K562 (cell line): ENCODE results near the gene ERBB4. TPM values are rescaled to one million over a fixed set of nuclear protein-coding genes. Genes with fewer than 3 reads are reported as not detected.

Experiments
- ATAC-seq: fragments of 200-7000 bp; cut with Tn5 transposase; 3 replicates; pipeline ENCODE4 v1.9.1; 2020; ENCODE audit warnings: moderate library complexity
- BruUV-seq: library from RNA; stranded (reverse); fragments of 400-500 nt; replicated peaks from 2 replicates; lab custom pipeline; 2021; lab: Mats Ljungman, UMichigan
- CTCF ChIA-PET: fragments of 300-600 bp; formaldehyde crosslinking; extraction: SDS; loops from one replicate; lab custom pipeline; 2021; ENCODE audit warnings: low intra/inter-chr PET ratio; lab: Yijun Ruan, JAX
- POLR2A ChIA-PET: fragments of 300-600, 350-650 bp; sonication (Branson Sonifier 250); formaldehyde crosslinking; extraction: SDS; loops from one replicate; lab custom pipeline; 2021; ENCODE audit warnings: antibody characterized with exemption, inconsistent platforms; lab: Yijun Ruan, JAX
- DNase-seq, 4 experiments: peaks; one replicate each; pipeline versions ENCODE4 v3.0.0 to v3.0.0-alpha.2; 2011 to 2018; ENCODE audit warnings: low spot score in 3 of 4, mixed read lengths in 3 of 4; ENCODE audit errors: extremely low read depth in 1 of 4
- FAIRE-seq: peaks from 2 replicates; lab custom pipeline; 2011; peaks lifted over from hg19 to GRCh38; lab: Jason Lieb, UNC
- H2AFZ ChIP-seq: 2 replicates; pipeline ENCODE4 v1.6.0; 2011; ENCODE audit warnings: low read depth, low read length, control low read depth, inconsistent platforms
- H3K27ac ChIP-seq: fragments of 200-600 bp; 3 replicates; pipeline ENCODE4 v1.8.0; 2011; ENCODE audit warnings: low read depth, mild to moderate bottlenecking, control low read depth, inconsistent platforms, low read length, moderate library complexity, mixed read lengths; ENCODE audit errors: extremely low read depth
- H3K27me3 ChIP-seq, 2 experiments: fragments of 300-600 bp in 1 of 2; 2 replicates in 1 of 2; 3 replicates in 1 of 2; pipeline versions ENCODE4 v1.6.0 to v1.8.0; 2011; ENCODE audit warnings: inconsistent platforms in 2 of 2, low read length in 2 of 2, mild to moderate bottlenecking in 1 of 2, mixed read lengths in 1 of 2, moderate library complexity in 1 of 2; ENCODE audit not compliant: control insufficient read depth in 2 of 2, insufficient read depth in 2 of 2
- H3K36me3 ChIP-seq: fragments of 300-600 bp; 3 replicates; pipeline ENCODE4 v1.8.0; 2011; ENCODE audit warnings: mild to moderate bottlenecking, low read length, inconsistent platforms; ENCODE audit not compliant: control insufficient read depth, insufficient read depth
- H3K4me1 ChIP-seq, 2 experiments: fragments of 200-600 bp in 1 of 2; replicated peaks in 1 of 2; 2 replicates in 1 of 2; 3 replicates in 1 of 2; pipeline versions ENCODE4 v1.5.1 to v1.8.0; 2011; ENCODE audit warnings: inconsistent platforms in 2 of 2, low read length in 2 of 2, mild to moderate bottlenecking in 1 of 2, mixed read lengths in 1 of 2, moderate library complexity in 1 of 2; ENCODE audit not compliant: control insufficient read depth in 2 of 2, insufficient read depth in 2 of 2
- H3K4me2 ChIP-seq: 2 replicates; pipeline ENCODE4 v1.6.1; 2011; ENCODE audit warnings: low read length, control low read depth, inconsistent platforms, mixed read lengths; ENCODE audit not compliant: insufficient read depth
- H3K4me3 ChIP-seq: fragments of 200-600 bp; sonication (generic), shearing (Covaris generic); 2 replicates; pipeline ENCODE4 v1.5.1; 2016; ENCODE audit warnings: control low read depth, inconsistent platforms
- H3K79me2 ChIP-seq: fragments of 200-600 bp; 3 replicates; pipeline ENCODE4 v1.8.0; 2011; ENCODE audit warnings: low read length, inconsistent platforms; ENCODE audit not compliant: control insufficient read depth, insufficient read depth
- H3K9ac ChIP-seq, 2 experiments: 2 replicates each; pipeline versions ENCODE4 v1.6.0 to v1.6.1; 2011; ENCODE audit warnings: low read depth in 2 of 2, low read length in 2 of 2, control low read depth in 1 of 2, inconsistent platforms in 1 of 2, mild to moderate bottlenecking in 1 of 2, mixed read lengths in 1 of 2; ENCODE audit not compliant: insufficient read depth in 1 of 2
- H3K9me1 ChIP-seq: one replicate; pipeline ENCODE4 v1.6.0; 2011; ENCODE audit warnings: inconsistent platforms, mild to moderate bottlenecking, low read length, moderate library complexity; ENCODE audit not compliant: control insufficient read depth, insufficient read depth
- H3K9me3 ChIP-seq: replicated peaks from 2 replicates; pipeline ENCODE4 v1.5.1; 2011; ENCODE audit warnings: low read depth, low read length, inconsistent platforms; ENCODE audit not compliant: control insufficient read depth, insufficient read depth
- H4K20me1 ChIP-seq: replicated peaks from 2 replicates; pipeline ENCODE4 v1.6.1; 2011; ENCODE audit warnings: low read length, inconsistent platforms, mixed read lengths; ENCODE audit not compliant: control insufficient read depth, insufficient read depth
- ESRRB ChIP-seq: fragments of 250-450 bp; sonication (Bioruptor Pico); IDR thresholded peaks from 2 replicates; pipeline ENCODE4 v1.5.0; 2020; ENCODE audit warnings: mild to moderate bottlenecking, moderate library complexity, borderline replicate concordance
- FOXA3 ChIP-seq, 2 experiments: fragments of 450-650 bp in 1 of 2; sonication (generic) in 1 of 2; formaldehyde crosslinking; IDR thresholded peaks in 1 of 2; conservative IDR thresholded peaks in 1 of 2; 2 replicates each; pipeline versions ENCODE4 v1.4.0 to v1.8.0; 2020 to 2022; ENCODE audit warnings: mild to moderate bottlenecking in 2 of 2, missing genetic modification reagents in 1 of 2
- GABPB2 ChIP-seq: fragments of 250-450 bp; sonication (Bioruptor Pico); conservative IDR thresholded peaks from 2 replicates; pipeline ENCODE4 v1.5.1; 2021; ENCODE audit warnings: mild to moderate bottlenecking
- GATA2 ChIP-seq: sonication (generic); formaldehyde crosslinking; IDR thresholded peaks from 2 replicates; pipeline ENCODE4 v1.4.0; 2020; ENCODE audit warnings: mild to moderate bottlenecking, missing genetic modification reagents
- NCOA4 ChIP-seq: fragments of 450-650 bp; IDR thresholded peaks from 2 replicates; pipeline ENCODE4 v1.6.1; 2018; ENCODE audit warnings: mild to moderate bottlenecking; ENCODE audit not compliant: partially characterized antibody
- SMARCA4 ChIP-seq: fragments of 450-650 bp; IDR thresholded peaks from 2 replicates; pipeline ENCODE4 v1.6.1; 2016
- SREBF2 ChIP-seq: sonication (generic); formaldehyde crosslinking; IDR thresholded peaks from 2 replicates; pipeline ENCODE4 v1.4.0; 2020; ENCODE audit warnings: mild to moderate bottlenecking, missing genetic modification reagents
- TAF15 ChIP-seq: fragments of 200-400 bp; formaldehyde crosslinking; IDR thresholded peaks from 2 replicates; pipeline ENCODE4 v1.6.1; 2017; ENCODE audit warnings: mild to moderate bottlenecking, low read depth, low read length, moderate library complexity
- WGBS: fragments of 100-300 bp; shearing (Covaris generic); methylation state at CpG from one replicate; pipeline ENCODE4 v1.1.6; 2016; ENCODE audit warnings: low coverage, mixed read lengths; ENCODE audit not compliant: insufficient coverage; ENCODE audit errors: missing lambda C conversion rate; 5-methylcytosine and 5-hydroxymethylcytosine counted together
- in situ Hi-C: fragments of 300-500 bp; cut with MboI; formaldehyde crosslinking; loops from 4 replicates; pipeline ENCODE4 v1.15.0; 2018; ENCODE audit warnings: inconsistent platforms, mixed read lengths
- intact Hi-C: fragments of 100-400 bp; cut with micrococcal nuclease; formaldehyde crosslinking; loops from 2 replicates; pipeline ENCODE4 v1.14.2; 2022
- polyA plus RNA-seq, 8 experiments: library from polyadenylated mRNA; depleted of rRNA in 4 of 8; stranded (reverse) in 5 of 8; unstranded in 3 of 8; fragments of >200 nt; fragmentation: Nextera tagmentation in 2 of 8; fragmentation: Illumina TruSeq in 1 of 8; extraction: Ambion mirVana in 2 of 8; extraction: Trizol in 1 of 8; gene quantifications; 2 replicates each; pipeline versions ENCODE4 v1.2.1 to v1.2.3, GENCODE V29; 2011 to 2014; ENCODE audit warnings: inconsistent platforms in 1 of 8, missing spikeins in 1 of 8
- total RNA-seq, 7 experiments: library from RNA; depleted of rRNA in 6 of 7; stranded (reverse); fragments of >200 nt in 6 of 7; fragmentation: Illumina TruSeq in 2 of 7; extraction: Trizol in 2 of 7; gene quantifications; 2 replicates each; pipeline versions ENCODE4 v1.2.1 to v1.2.3, GENCODE V29; 2011 to 2021; ENCODE audit warnings: low replicate concordance in 1 of 7
- TF ChIP-seq, protein P1 (sequence below): sonication (generic); formaldehyde crosslinking; IDR thresholded peaks from 2 replicates; pipeline ENCODE4 v1.8.0; 2023; ENCODE audit warnings: mild to moderate bottlenecking, missing genetic modification reagents

ERBB4 gene
- total and polyA plus RNA-seq, 9 of the 15 experiments (the other 6 are each of a cell fraction or from before 2014, with no cell fraction given), result not detected

DNA sequence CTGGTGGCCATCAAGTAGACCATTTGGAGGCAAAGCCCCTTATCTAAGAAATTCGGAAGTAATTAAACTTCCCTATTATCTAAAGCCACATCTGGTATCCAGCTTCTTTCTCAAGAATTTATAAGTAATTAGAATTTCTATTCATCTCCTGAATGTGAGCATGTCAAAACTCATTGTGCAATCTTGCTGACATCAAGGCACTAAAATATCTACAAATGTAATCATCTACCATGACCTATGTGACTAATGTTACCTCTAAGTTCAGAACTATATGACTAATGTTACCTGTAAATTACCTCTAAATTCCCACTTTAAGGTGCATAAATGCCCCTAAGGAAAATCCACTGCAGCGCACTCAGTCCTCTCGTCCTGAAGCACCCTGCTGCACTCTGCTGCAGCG is 1209.2 kb downstream of the ERBB4 start:
- no peaks in the 10 kb centered on the region for H3K4me1 ChIP-seq
- TF ChIP-seq GABPB2 (no peak), GATA2 (CRISPR knock-in tag) (no peak), ESRRB (CRISPR knock-in tag) (no peak), NCOA4 (no peak), FOXA3 (CRISPR knock-in tag; conservative IDR thresholded peaks at IDR 0.05 in 1 of 2, IDR thresholded peaks at IDR 0.05 in 1 of 2) (no peak), SREBF2 (CRISPR knock-in tag) (no peak), TAF15 (no peak), SMARCA4 (no peak)
- TF ChIP-seq, protein P1, sequence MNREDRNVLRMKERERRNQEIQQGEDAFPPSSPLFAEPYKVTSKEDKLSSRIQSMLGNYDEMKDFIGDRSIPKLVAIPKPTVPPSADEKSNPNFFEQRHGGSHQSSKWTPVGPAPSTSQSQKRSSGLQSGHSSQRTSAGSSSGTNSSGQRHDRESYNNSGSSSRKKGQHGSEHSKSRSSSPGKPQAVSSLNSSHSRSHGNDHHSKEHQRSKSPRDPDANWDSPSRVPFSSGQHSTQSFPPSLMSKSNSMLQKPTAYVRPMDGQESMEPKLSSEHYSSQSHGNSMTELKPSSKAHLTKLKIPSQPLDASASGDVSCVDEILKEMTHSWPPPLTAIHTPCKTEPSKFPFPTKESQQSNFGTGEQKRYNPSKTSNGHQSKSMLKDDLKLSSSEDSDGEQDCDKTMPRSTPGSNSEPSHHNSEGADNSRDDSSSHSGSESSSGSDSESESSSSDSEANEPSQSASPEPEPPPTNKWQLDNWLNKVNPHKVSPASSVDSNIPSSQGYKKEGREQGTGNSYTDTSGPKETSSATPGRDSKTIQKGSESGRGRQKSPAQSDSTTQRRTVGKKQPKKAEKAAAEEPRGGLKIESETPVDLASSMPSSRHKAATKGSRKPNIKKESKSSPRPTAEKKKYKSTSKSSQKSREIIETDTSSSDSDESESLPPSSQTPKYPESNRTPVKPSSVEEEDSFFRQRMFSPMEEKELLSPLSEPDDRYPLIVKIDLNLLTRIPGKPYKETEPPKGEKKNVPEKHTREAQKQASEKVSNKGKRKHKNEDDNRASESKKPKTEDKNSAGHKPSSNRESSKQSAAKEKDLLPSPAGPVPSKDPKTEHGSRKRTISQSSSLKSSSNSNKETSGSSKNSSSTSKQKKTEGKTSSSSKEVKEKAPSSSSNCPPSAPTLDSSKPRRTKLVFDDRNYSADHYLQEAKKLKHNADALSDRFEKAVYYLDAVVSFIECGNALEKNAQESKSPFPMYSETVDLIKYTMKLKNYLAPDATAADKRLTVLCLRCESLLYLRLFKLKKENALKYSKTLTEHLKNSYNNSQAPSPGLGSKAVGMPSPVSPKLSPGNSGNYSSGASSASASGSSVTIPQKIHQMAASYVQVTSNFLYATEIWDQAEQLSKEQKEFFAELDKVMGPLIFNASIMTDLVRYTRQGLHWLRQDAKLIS (CRISPR knock-in tag), result no peak
- DNase-seq (no peak), FAIRE-seq (no peak), ATAC-seq (no peak)
- CTCF ChIA-PET, result no interaction called here
- no peaks in the 10 kb centered on the region for H3K9me1 ChIP-seq
- BruUV-seq, result no TSS peak
- no peak overlapping the region for H3K27ac ChIP-seq
- no peaks in the 10 kb centered on the region for H3K9me3 ChIP-seq
- no peaks in the 10 kb centered on the region for H3K27me3 ChIP-seq
- no peak overlapping the region for H3K9ac ChIP-seq
- no peaks in the 10 kb centered on the region for H4K20me1 ChIP-seq
- in situ Hi-C loops, result no loop called here
- H3K4me2 ChIP-seq, result no peak overlapping the region
- POLR2A ChIA-PET, result no interaction called here
- intact Hi-C loops, result no loop called here
- H3K36me3 ChIP-seq, result no peaks in the 10 kb centered on the region
- no peaks in the 10 kb centered on the region for H3K79me2 ChIP-seq
- no peak overlapping the region for H3K4me3 ChIP-seq
- H2AFZ ChIP-seq, result no peak overlapping the region
- 6% methylated on average over 4 of the region's 4 CpGs for WGBS
